ENCODE data around the gene SNX14. TPM values are rescaled to one million over a fixed set of nuclear protein-coding genes. Genes with fewer than 3 reads are reported as not detected.

The SNX14 gene
- total and polyA plus RNA-seq, 4 donors, result 45.9 to 171 (median 91.3) TPM

GRCh38 chr6:85561750-85562357, 31.8 kb downstream of the SNX14 start:
- DNase-seq (no peak), ATAC-seq (ENCODE audit: insufficient read depth, low FRiP score) (no peak)
- no peaks in the 10 kb centered on the region for H3K9me3 ChIP-seq (ENCODE audit: control insufficient read depth in 4 of 4, insufficient read depth in 3 of 4, low read length in 3 of 4)
- TF ChIP-seq CTCF (IDR thresholded peaks at IDR 0.05; ENCODE audit: control extremely low read depth, extremely low read depth), result no peak
- H3K36me3 ChIP-seq (ENCODE audit: control insufficient read depth in 4 of 4, insufficient read depth in 4 of 4, low read length in 4 of 4), result peaks cover 0 to 12% (median 2%) of the 10 kb centered on the region in 4 donors
- WGBS, 2 donors, result 80 to 84% methylated on average over 3 of the region's 3 CpGs
- no peak overlapping the region for H3K27ac ChIP-seq (ENCODE audit: low read depth in 1 of 2, low read length in 1 of 2)
- no peaks in the 10 kb centered on the region for H3K4me1 ChIP-seq (ENCODE audit: control insufficient read depth in 5 of 5, insufficient read depth in 5 of 5, low read length in 5 of 5)
- no peak overlapping the region for H3K9ac ChIP-seq (ENCODE audit: insufficient read depth in 1 of 2, low read length in 2 of 2)
- no peak overlapping the region for H3K4me3 ChIP-seq
- H3K27me3 ChIP-seq (ENCODE audit: control insufficient read depth in 3 of 3, insufficient read depth in 3 of 3, low read length in 2 of 3), result no peaks in the 10 kb centered on the region

- Histone ChIP-seq H3K27me3 (ENCODE audit: control insufficient read depth in 3 of 3, insufficient read depth in 3 of 3, low read length in 2 of 3) (no peaks in the 10 kb centered on the region), H3K9me3 (ENCODE audit: control insufficient read depth in 4 of 4, insufficient read depth in 3 of 4, low read length in 3 of 4) (no peaks in the 10 kb centered on the region), H3K36me3 (ENCODE audit: control insufficient read depth in 4 of 4, insufficient read depth in 4 of 4, low read length in 4 of 4) (peaks cover 0 to 15% (median 8%) of the 10 kb centered on the region in 4 donors), H3K27ac (ENCODE audit: low read depth in 1 of 2, low read length in 1 of 2) (no peak overlapping the region), H3K4me3 (no peak overlapping the region), H3K4me1 (ENCODE audit: control insufficient read depth in 5 of 5, insufficient read depth in 5 of 5, low read length in 5 of 5) (no peaks in the 10 kb centered on the region), H3K9ac (ENCODE audit: insufficient read depth in 1 of 2, low read length in 2 of 2) (no peak overlapping the region)
- 92 to 97% methylated on average over 3 of the region's 3 CpGs for WGBS, 2 donors
- no peak for TF ChIP-seq CTCF (IDR thresholded peaks at IDR 0.05; ENCODE audit: control extremely low read depth, extremely low read depth)
- DNase-seq (no peak), ATAC-seq (ENCODE audit: insufficient read depth, low FRiP score) (no peak)
These were observed 36.5 kb downstream of the SNX14 start for GRCh38 chr6:85556992-85557668.

GRCh38 chr6:85552652-85553051, 41.0 kb downstream of the SNX14 start:
- Histone ChIP-seq H3K27me3 (ENCODE audit: control insufficient read depth in 3 of 3, insufficient read depth in 3 of 3, low read length in 2 of 3) (no peaks in the 10 kb centered on the region), H3K9me3 (ENCODE audit: control insufficient read depth in 4 of 4, insufficient read depth in 3 of 4, low read length in 3 of 4) (no peaks in the 10 kb centered on the region), H3K9ac (ENCODE audit: insufficient read depth in 1 of 2, low read length in 2 of 2) (no peak overlapping the region), H3K4me3 (no peak overlapping the region), H3K27ac (ENCODE audit: low read depth in 1 of 2, low read length in 1 of 2) (no peak overlapping the region), H3K4me1 (ENCODE audit: control insufficient read depth in 5 of 5, insufficient read depth in 5 of 5, low read length in 5 of 5) (no peaks in the 10 kb centered on the region), H3K36me3 (ENCODE audit: control insufficient read depth in 4 of 4, insufficient read depth in 4 of 4, low read length in 4 of 4) (peaks cover 4 to 20% (median 8%) of the 10 kb centered on the region in 4 donors)
- ATAC-seq (ENCODE audit: insufficient read depth, low FRiP score) (no peak), DNase-seq (peak in 2 of 3 donors; percentile 19 to 41)
- WGBS, 2 donors, result 97% methylated on average over 3 of the region's 3 CpGs
- TF ChIP-seq CTCF (IDR thresholded peaks at IDR 0.05; ENCODE audit: control extremely low read depth, extremely low read depth), result no peak

Data from lung (tissue), 12 donors.